Tibial artery (tissue), 4 donors: ENCODE measurements around the gene EXOSC5.

Experiments used
- DNase-seq, 2 donors: peaks; one replicate each; pipeline ENCODE4 v3.0.0-alpha.2; 2019
- H3K27ac ChIP-seq, 2 donors: fragments of 200-600 bp; sonication (generic) in 1 of 2; 1 replicate in 1 of 2; 2 replicates in 1 of 2; pipeline ENCODE4 v1.5.1; 2018 to 2019; ENCODE audit warnings: mild to moderate bottlenecking in 1 of 2
- H3K27me3 ChIP-seq, 2 donors: fragments of 200-600 bp; sonication (generic) in 1 of 2; one replicate each; pipeline versions ENCODE4 v1.5.1 to v1.6.0; 2016 to 2019
- H3K36me3 ChIP-seq, 3 donors: fragments of 200-600 bp; sonication (generic) in 2 of 3; one replicate each; pipeline ENCODE4 v1.5.1; 2016 to 2019; ENCODE audit warnings: mild to moderate bottlenecking in 2 of 3
- H3K4me1 ChIP-seq, 4 donors: fragments of 200-600 bp; sonication (generic) in 2 of 4; 1 replicate in 3 of 4; 2 replicates in 1 of 4; pipeline ENCODE4 v1.5.1; 2016 to 2019
- H3K4me3 ChIP-seq, 2 donors: fragments of 200-600 bp; sonication (generic) in 1 of 2; 1 replicate in 1 of 2; 2 replicates in 1 of 2; pipeline ENCODE4 v1.5.1; 2018 to 2019; ENCODE audit warnings: mild to moderate bottlenecking in 2 of 2
- H3K9me3 ChIP-seq, 3 donors: fragments of 200-600 bp; sonication (generic) in 1 of 3; one replicate each; pipeline ENCODE4 v1.5.1; 2016 to 2019
- CTCF ChIP-seq, 2 experiments: fragments of 200-600 bp in 1 of 2; fragments of 450-650 bp in 1 of 2; IDR thresholded peaks; one replicate each; pipeline ENCODE4 v1.5.1; 2017 to 2019; ENCODE audit warnings: antibody characterized with exemption in 2 of 2, mild to moderate bottlenecking in 1 of 2, moderate library complexity in 1 of 2
- intact Hi-C: fragments of 100-400 bp; cut with DNase I; formaldehyde crosslinking; loops from one replicate; pipeline ENCODE4 v1.15.0; 2023; ENCODE audit warnings: low total_unique reads

Gene EXOSC5

GRCh38 chr19:41369769-41370168 lies 27.4 kb downstream of the EXOSC5 start:
- Histone ChIP-seq H3K4me3 (no peak overlapping the region), H3K36me3 (no peaks in the 10 kb centered on the region), H3K27ac (no peak overlapping the region), H3K9me3 (no peaks in the 10 kb centered on the region), H3K27me3 (no peaks in the 10 kb centered on the region), H3K4me1 (peaks cover 0 to 27% (median 13%) of the 10 kb centered on the region in 4 donors)
- no peak for DNase-seq
- TF ChIP-seq CTCF (IDR thresholded peaks at IDR 0.05) = no peak
- intact Hi-C loops = loop anchor here (10.0 kb wide), 1 partner anchor 55 kb away; the partner anchor contains the start of gene B3GNT8

- H3K9me3 ChIP-seq = no peaks in the 10 kb centered on the region
- no peaks in the 10 kb centered on the region for H3K36me3 ChIP-seq
- no peak for TF ChIP-seq CTCF (IDR thresholded peaks at IDR 0.05)
- peak overlapping the region in 1 of 2 donors; percentile 31 for H3K27ac ChIP-seq
- no peak overlapping the region for H3K4me3 ChIP-seq
- H3K4me1 ChIP-seq = peaks cover 0 to 26% (median 12%) of the 10 kb centered on the region in 4 donors
- DNase-seq = no peak
- intact Hi-C loops = loop anchor here (10.0 kb wide), 1 partner anchor 57 kb away; the partner anchor contains the start of gene B3GNT8
- H3K27me3 ChIP-seq = no peaks in the 10 kb centered on the region
These were observed 29.3 kb downstream of the EXOSC5 start for GRCh38 chr19:41367848-41368301.

- Histone ChIP-seq H3K4me1 (peaks cover 0 to 26% (median 13%) of the 10 kb centered on the region in 4 donors), H3K27ac (no peak overlapping the region)
- intact Hi-C loops = loop anchor here (10.0 kb wide), 1 partner anchor 59 kb away; the partner anchor contains the start of gene B3GNT8
These were observed 31.1 kb downstream of the EXOSC5 start for GRCh38 chr19:41366089-41366488.

GRCh38 chr19:41364524-41365391 lies 32.4 kb downstream of the EXOSC5 start:
- no peak for TF ChIP-seq CTCF (IDR thresholded peaks at IDR 0.05)
- intact Hi-C loops = loop anchor here (10.0 kb wide), 1 partner anchor 60 kb away; the partner anchor contains the start of gene B3GNT8
- no peaks in the 10 kb centered on the region for H3K27me3 ChIP-seq
- peaks cover 0 to 26% (median 13%) of the 10 kb centered on the region in 4 donors for H3K4me1 ChIP-seq
- H3K9me3 ChIP-seq = no peaks in the 10 kb centered on the region
- peak overlapping the region; percentile 65 to 66 for H3K4me3 ChIP-seq
- DNase-seq = no peak
- H3K36me3 ChIP-seq = no peaks in the 10 kb centered on the region
- peak overlapping the region; percentile 90 to 95 for H3K27ac ChIP-seq

More at GRCh38 chr19:41366089-41366488, 31.1 kb downstream of the EXOSC5 start:
- H3K27me3 ChIP-seq = no peaks in the 10 kb centered on the region
- no peak for TF ChIP-seq CTCF (IDR thresholded peaks at IDR 0.05)
- no peaks in the 10 kb centered on the region for H3K9me3 ChIP-seq
- no peak overlapping the region for H3K4me3 ChIP-seq
- no peaks in the 10 kb centered on the region for H3K36me3 ChIP-seq
- DNase-seq = no peak

- no peaks in the 10 kb centered on the region for H3K27me3 ChIP-seq
- no peaks in the 10 kb centered on the region for H3K36me3 ChIP-seq
- H3K4me1 ChIP-seq = peaks cover 0 to 26% (median 13%) of the 10 kb centered on the region in 4 donors
- no peaks in the 10 kb centered on the region for H3K9me3 ChIP-seq
- H3K27ac ChIP-seq = peak within 1 kb of the TSS; percentile 90 to 95
- H3K4me3 ChIP-seq = peak within 1 kb of the TSS; percentile 65 to 66
- intact Hi-C loops = loop anchor here (10.0 kb wide), 1 partner anchor 61 kb away; the partner anchor contains the start of gene B3GNT8
- TF ChIP-seq CTCF (IDR thresholded peaks at IDR 0.05) = no peak
- peak; percentile 99 for DNase-seq
These were observed 33.2 kb downstream of the EXOSC5 start, which contains the start of gene B9D2 for GRCh38 chr19:41363753-41364523. B9D2 (minus strand) TSS chr19:41364149; CDS start chr19:41363519, 630 bp downstream.
